B cell (primary cell): ENCODE results near the gene PPCS. TPM values are rescaled to one million over a fixed set of nuclear protein-coding genes. Genes with fewer than 3 reads are reported as not detected.

Experiments
- ATAC-seq: fragments of 200-7000 bp; cut with Tn5 transposase; one replicate; pipeline ENCODE4 v1.10.0; 2021; ENCODE audit warnings: low read depth, mild to moderate bottlenecking, moderate number of reproducible peaks, moderate library complexity
- CTCF ChIA-PET: fragments of 350-600 bp; sonication (Branson Sonifier 250); formaldehyde crosslinking; loops from one replicate; lab custom pipeline; 2021; ENCODE audit warnings: antibody characterized with exemption, inconsistent platforms; lab: Charles Lee
- POLR2A ChIA-PET: fragments of 350-600 bp; sonication (Branson Sonifier 250); formaldehyde crosslinking; loops from one replicate; lab custom pipeline; 2021; ENCODE audit warnings: antibody characterized with exemption; lab: Charles Lee
- DNase-seq: peaks from one replicate; pipeline ENCODE4 v3.0.0; 2013
- H2AFZ ChIP-seq: 2 replicates; pipeline ENCODE4 v1.6.1; 2012; ENCODE audit warnings: mild to moderate bottlenecking, low read depth, low read length; ENCODE audit not compliant: insufficient read depth, poor library complexity, severe bottlenecking
- H3K27ac ChIP-seq, 2 donors: 1 replicate in 1 of 2; 2 replicates in 1 of 2; pipeline ENCODE4 v1.5.1; 2012 to 2013; ENCODE audit warnings: low read length in 2 of 2, mild to moderate bottlenecking in 2 of 2, moderate library complexity in 1 of 2
- H3K27me3 ChIP-seq, 4 experiments: fragments of 200-600 bp in 1 of 4; sonication (generic) in 1 of 4; replicated peaks in 1 of 4; 1 replicate in 2 of 4; 2 replicates in 2 of 4; pipeline versions ENCODE4 v1.6.1 to v1.7.0; 2013 to 2016; ENCODE audit warnings: low read length in 3 of 4, mild to moderate bottlenecking in 2 of 4, mixed read lengths in 1 of 4, moderate library complexity in 1 of 4; ENCODE audit not compliant: insufficient read depth in 4 of 4, control insufficient read depth in 3 of 4; ENCODE audit errors: control extremely low read depth in 1 of 4
- H3K36me3 ChIP-seq, 2 experiments: replicated peaks in 1 of 2; 1 replicate in 1 of 2; 2 replicates in 1 of 2; pipeline versions ENCODE4 v1.6.1 to v1.7.1; 2013; ENCODE audit warnings: low read length in 1 of 2; ENCODE audit not compliant: insufficient read depth in 2 of 2, control insufficient read depth in 1 of 2; ENCODE audit errors: control extremely low read depth in 1 of 2, extremely low read depth in 1 of 2
- H3K4me1 ChIP-seq, 2 donors: fragments of 200-600 bp in 1 of 2; sonication (generic) in 1 of 2; 1 replicate in 1 of 2; 2 replicates in 1 of 2; pipeline versions ENCODE4 v1.5.1 to v1.6.1; 2013 to 2017; ENCODE audit warnings: low read length in 2 of 2; ENCODE audit not compliant: control insufficient read depth in 2 of 2, insufficient read depth in 2 of 2
- H3K4me2 ChIP-seq: replicated peaks from 2 replicates; pipeline ENCODE3; 2012; ENCODE audit warnings: mild to moderate bottlenecking, low read depth, low read length; ENCODE audit not compliant: poor library complexity, severe bottlenecking
- H3K4me3 ChIP-seq, 5 experiments: fragments of 200-600 bp in 1 of 5; sonication (generic) in 1 of 5; 1 replicate in 3 of 5; 2 replicates in 2 of 5; pipeline versions ENCODE4 v1.5.1 to v1.7.0; 2011 to 2016; ENCODE audit warnings: low read length in 4 of 5, mild to moderate bottlenecking in 4 of 5, low read depth in 2 of 5, control low read depth in 1 of 5, moderate library complexity in 1 of 5; ENCODE audit not compliant: insufficient read depth in 1 of 5; ENCODE audit errors: control extremely low read depth in 1 of 5, extremely low read depth in 1 of 5
- H3K79me2 ChIP-seq: fragments of 200-600 bp; sonication (generic); one replicate; pipeline ENCODE4 v1.6.0; 2016; ENCODE audit warnings: low read length; ENCODE audit not compliant: control insufficient read depth, insufficient read depth
- H3K9ac ChIP-seq: fragments of 200-600 bp; sonication (generic); 2 replicates; pipeline ENCODE4 v1.6.1; 2017; ENCODE audit warnings: mild to moderate bottlenecking, low read length, moderate library complexity
- H3K9me3 ChIP-seq, 3 donors: one replicate each; pipeline versions ENCODE4 v1.6.1 to v1.7.1; 2013; ENCODE audit warnings: low read length in 2 of 3; ENCODE audit not compliant: control insufficient read depth in 2 of 3, insufficient read depth in 1 of 3; ENCODE audit errors: control extremely low read depth in 1 of 3
- H4K20me1 ChIP-seq: 2 replicates; pipeline ENCODE4 v1.6.0; 2012; ENCODE audit warnings: mild to moderate bottlenecking, low read length; ENCODE audit not compliant: insufficient read depth, control insufficient read depth, poor library complexity, severe bottlenecking
- H3K27ac Mint-ChIP-seq: one replicate; pipeline ENCODE4 v1.8.0; 2021; ENCODE audit warnings: mixed read lengths
- H3K27me3 Mint-ChIP-seq: one replicate; pipeline ENCODE4 v1.8.0; 2021; ENCODE audit warnings: mixed read lengths
- H3K4me1 Mint-ChIP-seq: one replicate; pipeline ENCODE4 v1.8.0; 2021; ENCODE audit warnings: mixed read lengths
- H3K4me3 Mint-ChIP-seq: one replicate; pipeline ENCODE4 v1.8.0; 2021; ENCODE audit warnings: mixed read lengths
- H3K9me3 Mint-ChIP-seq: one replicate; pipeline ENCODE4 v1.8.0; 2022; ENCODE audit warnings: mixed read lengths; ENCODE audit not compliant: insufficient read depth
- EZH2 ChIP-seq: IDR thresholded peaks from 2 replicates; pipeline ENCODE4 v1.6.1; 2012; ENCODE audit warnings: borderline replicate concordance, low read depth, mild to moderate bottlenecking, moderate library complexity, low read length; ENCODE audit not compliant: insufficient read depth, poor library complexity, severe bottlenecking
- WGBS: methylation state at CpG from one replicate; pipeline ENCODE4 v1.1.5; 2013; ENCODE audit warnings: missing lambda C conversion rate; ENCODE audit not compliant: insufficient coverage; 5-methylcytosine and 5-hydroxymethylcytosine counted together
- intact Hi-C: fragments of 100-400 bp; cut with micrococcal nuclease; formaldehyde crosslinking; loops from one replicate; pipeline ENCODE4 v1.10.0; 2022
- polyA plus RNA-seq: library from polyadenylated mRNA; depleted of rRNA; stranded (reverse); fragments of >200 nt; gene quantifications from 2 replicates; pipeline ENCODE4 v1.2.3, GENCODE V29; 2012
- total RNA-seq, 2 donors: library from RNA; stranded (reverse); fragments of 120-200 nt in 1 of 2; gene quantifications; 1 replicate in 1 of 2; 2 replicates in 1 of 2; pipeline versions ENCODE4 v1.2.3 to v1.2.4, GENCODE V29; 2013 to 2022
- TF ChIP-seq, protein P1 (sequence below): fragments of 200-600 bp; IDR thresholded peaks from one replicate; pipeline ENCODE4 v1.8.0; 2022; ENCODE audit warnings: antibody characterized with exemption, mild to moderate bottlenecking

The PPCS gene
- total and polyA plus RNA-seq, 2 donors (not counting 1 experiment from before 2014, with no cell fraction given), result 74.9 to 88.4 TPM

DNA sequence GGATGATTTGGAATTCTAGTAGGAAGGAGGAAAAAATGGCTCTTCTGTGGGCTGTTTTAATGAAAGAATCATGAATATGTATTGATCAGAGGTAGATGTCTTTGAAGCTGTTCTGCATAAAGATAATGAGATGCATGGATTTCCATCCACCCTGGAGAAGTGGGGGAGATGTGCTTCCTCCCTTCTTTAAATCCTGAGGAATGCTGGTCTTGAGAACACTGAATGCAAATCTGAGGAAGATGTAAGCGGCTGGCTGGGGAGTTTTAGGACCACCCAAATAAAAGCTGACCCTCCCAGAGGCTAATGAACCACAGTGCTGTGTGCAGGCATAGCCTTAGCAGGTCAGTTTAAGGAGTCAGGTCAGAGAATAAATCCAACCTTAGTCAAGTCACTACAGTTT is 37.8 kb upstream of the PPCS start:
- ATAC-seq, result no peak

DNA sequence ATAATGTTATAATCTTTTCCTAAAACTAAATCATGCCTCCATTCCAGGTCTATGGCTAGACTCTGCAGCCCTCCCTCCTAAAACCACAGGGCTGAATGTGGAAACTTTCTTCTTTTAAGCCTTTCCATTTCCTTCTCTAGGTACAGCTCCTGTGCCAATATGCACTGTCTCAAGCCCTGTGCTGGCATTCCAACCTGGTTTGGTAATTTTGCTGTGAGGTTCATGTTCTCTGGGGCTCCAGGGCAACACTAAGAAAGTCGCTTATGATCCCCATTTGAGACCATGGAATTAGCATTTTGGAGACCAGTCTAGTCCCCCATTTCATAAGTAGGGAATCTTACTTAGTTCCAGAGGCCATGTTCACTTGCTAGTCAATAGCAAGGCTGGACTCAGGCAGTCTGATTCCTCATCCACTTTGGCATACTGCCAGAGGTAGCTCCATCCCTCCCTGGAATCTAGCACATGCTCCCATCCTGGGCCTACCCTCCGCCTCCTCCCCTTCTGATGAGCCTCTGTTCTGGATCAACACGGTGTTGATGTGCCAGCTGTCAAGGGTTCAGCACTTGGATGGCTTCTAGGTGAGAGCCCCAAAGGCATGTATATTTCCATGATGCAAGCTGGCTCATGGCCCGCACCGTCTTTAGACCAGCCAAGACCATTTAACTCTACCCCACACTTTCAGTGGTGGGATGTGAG is 37.1 kb upstream of the PPCS start:
- no peak overlapping the region for H3K27ac ChIP-seq
- no peaks in the 10 kb centered on the region for H3K79me2 ChIP-seq
- no peaks in the 10 kb centered on the region for H3K4me1 Mint-ChIP-seq
- 87% methylated on average over 3 of the region's 5 CpGs for WGBS
- H3K9ac ChIP-seq, result no peak overlapping the region
- no peak overlapping the region for H3K4me3 Mint-ChIP-seq
- H4K20me1 ChIP-seq, result no peaks in the 10 kb centered on the region
- no peak overlapping the region for H3K27ac Mint-ChIP-seq
- no peak for DNase-seq
- ChIA-PET CTCF (no interaction called here), POLR2A (no interaction called here)
- H3K36me3 ChIP-seq, result no peaks in the 10 kb centered on the region
- no peak overlapping the region for H3K4me3 ChIP-seq
- H3K9me3 ChIP-seq, result no peaks in the 10 kb centered on the region
- H2AFZ ChIP-seq, result no peak overlapping the region
- no peaks in the 10 kb centered on the region for H3K27me3 ChIP-seq
- ATAC-seq, result no peak
- H3K4me2 ChIP-seq, result no peak overlapping the region
- no peaks in the 10 kb centered on the region for H3K9me3 Mint-ChIP-seq
- H3K27me3 Mint-ChIP-seq, result peaks cover 24% of the 10 kb centered on the region
- TF ChIP-seq, protein P1, sequence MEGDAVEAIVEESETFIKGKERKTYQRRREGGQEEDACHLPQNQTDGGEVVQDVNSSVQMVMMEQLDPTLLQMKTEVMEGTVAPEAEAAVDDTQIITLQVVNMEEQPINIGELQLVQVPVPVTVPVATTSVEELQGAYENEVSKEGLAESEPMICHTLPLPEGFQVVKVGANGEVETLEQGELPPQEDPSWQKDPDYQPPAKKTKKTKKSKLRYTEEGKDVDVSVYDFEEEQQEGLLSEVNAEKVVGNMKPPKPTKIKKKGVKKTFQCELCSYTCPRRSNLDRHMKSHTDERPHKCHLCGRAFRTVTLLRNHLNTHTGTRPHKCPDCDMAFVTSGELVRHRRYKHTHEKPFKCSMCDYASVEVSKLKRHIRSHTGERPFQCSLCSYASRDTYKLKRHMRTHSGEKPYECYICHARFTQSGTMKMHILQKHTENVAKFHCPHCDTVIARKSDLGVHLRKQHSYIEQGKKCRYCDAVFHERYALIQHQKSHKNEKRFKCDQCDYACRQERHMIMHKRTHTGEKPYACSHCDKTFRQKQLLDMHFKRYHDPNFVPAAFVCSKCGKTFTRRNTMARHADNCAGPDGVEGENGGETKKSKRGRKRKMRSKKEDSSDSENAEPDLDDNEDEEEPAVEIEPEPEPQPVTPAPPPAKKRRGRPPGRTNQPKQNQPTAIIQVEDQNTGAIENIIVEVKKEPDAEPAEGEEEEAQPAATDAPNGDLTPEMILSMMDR, result no peak
- no peak for TF ChIP-seq EZH2
- intact Hi-C loops, result no loop called here
- no peaks in the 10 kb centered on the region for H3K4me1 ChIP-seq

More for the DNA sequence above, 37.8 kb upstream of the PPCS start:
- no peaks in the 10 kb centered on the region for H3K9me3 Mint-ChIP-seq
- Histone ChIP-seq H3K27ac (no peak overlapping the region), H3K4me1 (no peaks in the 10 kb centered on the region), H3K4me3 (no peak overlapping the region), H2AFZ (no peak overlapping the region), H3K79me2 (no peaks in the 10 kb centered on the region), H3K9me3 (no peaks in the 10 kb centered on the region), H3K4me2 (no peak overlapping the region), H3K36me3 (no peaks in the 10 kb centered on the region), H4K20me1 (no peaks in the 10 kb centered on the region), H3K9ac (no peak overlapping the region), H3K27me3 (no peaks in the 10 kb centered on the region)
- H3K4me3 Mint-ChIP-seq, result no peak overlapping the region
- no peak for DNase-seq
- no peaks in the 10 kb centered on the region for H3K4me1 Mint-ChIP-seq
- no CpG with 5 or more reads among the region's 1 CpG for WGBS
- POLR2A ChIA-PET, result no interaction called here
- CTCF ChIA-PET, result no interaction called here
- intact Hi-C loops, result no loop called here
- TF ChIP-seq, protein P1, result no peak
- no peak for TF ChIP-seq EZH2
- peaks cover 28% of the 10 kb centered on the region for H3K27me3 Mint-ChIP-seq
- H3K27ac Mint-ChIP-seq, result no peak overlapping the region
